ENCODE data around the gene SUOX.

DNA sequence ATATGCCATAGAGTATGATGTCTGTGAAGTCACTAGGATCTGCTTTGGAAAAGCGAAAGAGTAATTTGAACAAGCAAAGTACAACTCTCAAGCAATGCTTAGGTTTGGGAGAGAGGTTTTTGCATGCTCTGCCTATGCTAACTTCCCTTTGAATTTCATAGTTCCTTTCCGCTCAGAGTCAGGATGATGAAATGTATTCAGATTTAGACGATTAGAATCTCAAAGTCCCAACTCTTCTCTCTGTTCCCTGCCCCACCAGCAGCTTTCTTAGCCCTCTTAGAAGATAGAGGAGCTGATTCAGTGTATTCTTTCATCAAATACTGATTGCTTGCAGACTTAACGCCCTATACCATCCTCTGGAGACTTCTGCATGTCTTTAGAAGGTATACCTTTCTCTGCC, 11.7 kb upstream of the SUOX start:
- TF ChIP-seq, protein P1, sequence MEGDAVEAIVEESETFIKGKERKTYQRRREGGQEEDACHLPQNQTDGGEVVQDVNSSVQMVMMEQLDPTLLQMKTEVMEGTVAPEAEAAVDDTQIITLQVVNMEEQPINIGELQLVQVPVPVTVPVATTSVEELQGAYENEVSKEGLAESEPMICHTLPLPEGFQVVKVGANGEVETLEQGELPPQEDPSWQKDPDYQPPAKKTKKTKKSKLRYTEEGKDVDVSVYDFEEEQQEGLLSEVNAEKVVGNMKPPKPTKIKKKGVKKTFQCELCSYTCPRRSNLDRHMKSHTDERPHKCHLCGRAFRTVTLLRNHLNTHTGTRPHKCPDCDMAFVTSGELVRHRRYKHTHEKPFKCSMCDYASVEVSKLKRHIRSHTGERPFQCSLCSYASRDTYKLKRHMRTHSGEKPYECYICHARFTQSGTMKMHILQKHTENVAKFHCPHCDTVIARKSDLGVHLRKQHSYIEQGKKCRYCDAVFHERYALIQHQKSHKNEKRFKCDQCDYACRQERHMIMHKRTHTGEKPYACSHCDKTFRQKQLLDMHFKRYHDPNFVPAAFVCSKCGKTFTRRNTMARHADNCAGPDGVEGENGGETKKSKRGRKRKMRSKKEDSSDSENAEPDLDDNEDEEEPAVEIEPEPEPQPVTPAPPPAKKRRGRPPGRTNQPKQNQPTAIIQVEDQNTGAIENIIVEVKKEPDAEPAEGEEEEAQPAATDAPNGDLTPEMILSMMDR (IDR thresholded peaks at IDR 0.05): no peak
- no peak for TF ChIP-seq POLR2A (IDR thresholded peaks at IDR 0.05)
